K562 (cell line): ENCODE data around the gene CXCL9. TPM values are rescaled to one million over a fixed set of nuclear protein-coding genes. Genes with fewer than 3 reads are reported as not detected.

Experiments
- ATAC-seq: fragments of 200-7000 bp; cut with Tn5 transposase; 3 replicates; pipeline ENCODE4 v1.9.1; 2020; ENCODE audit warnings: moderate library complexity
- BruUV-seq: library from RNA; stranded (reverse); fragments of 400-500 nt; replicated peaks from 2 replicates; lab custom pipeline; 2021; lab: Mats Ljungman, UMichigan
- CTCF ChIA-PET: fragments of 300-600 bp; formaldehyde crosslinking; extraction: SDS; loops from one replicate; lab custom pipeline; 2021; ENCODE audit warnings: low intra/inter-chr PET ratio; lab: Yijun Ruan, JAX
- POLR2A ChIA-PET: fragments of 300-600, 350-650 bp; sonication (Branson Sonifier 250); formaldehyde crosslinking; extraction: SDS; loops from one replicate; lab custom pipeline; 2021; ENCODE audit warnings: antibody characterized with exemption, inconsistent platforms; lab: Yijun Ruan, JAX
- DNase-seq, 4 experiments: peaks; one replicate each; pipeline versions ENCODE4 v3.0.0 to v3.0.0-alpha.2; 2011 to 2018; ENCODE audit warnings: low spot score in 3 of 4, mixed read lengths in 3 of 4; ENCODE audit errors: extremely low read depth in 1 of 4
- FAIRE-seq: peaks from 2 replicates; lab custom pipeline; 2011; peaks lifted over from hg19 to GRCh38; lab: Jason Lieb, UNC
- H2AFZ ChIP-seq: 2 replicates; pipeline ENCODE4 v1.6.0; 2011; ENCODE audit warnings: low read depth, low read length, control low read depth, inconsistent platforms
- H3K27ac ChIP-seq: fragments of 200-600 bp; 3 replicates; pipeline ENCODE4 v1.8.0; 2011; ENCODE audit warnings: low read depth, mild to moderate bottlenecking, control low read depth, inconsistent platforms, low read length, moderate library complexity, mixed read lengths; ENCODE audit errors: extremely low read depth
- H3K27me3 ChIP-seq, 2 experiments: fragments of 300-600 bp in 1 of 2; 2 replicates in 1 of 2; 3 replicates in 1 of 2; pipeline versions ENCODE4 v1.6.0 to v1.8.0; 2011; ENCODE audit warnings: inconsistent platforms in 2 of 2, low read length in 2 of 2, mild to moderate bottlenecking in 1 of 2, mixed read lengths in 1 of 2, moderate library complexity in 1 of 2; ENCODE audit not compliant: control insufficient read depth in 2 of 2, insufficient read depth in 2 of 2
- H3K36me3 ChIP-seq: fragments of 300-600 bp; 3 replicates; pipeline ENCODE4 v1.8.0; 2011; ENCODE audit warnings: mild to moderate bottlenecking, low read length, inconsistent platforms; ENCODE audit not compliant: control insufficient read depth, insufficient read depth
- H3K4me1 ChIP-seq, 2 experiments: fragments of 200-600 bp in 1 of 2; replicated peaks in 1 of 2; 2 replicates in 1 of 2; 3 replicates in 1 of 2; pipeline versions ENCODE4 v1.5.1 to v1.8.0; 2011; ENCODE audit warnings: inconsistent platforms in 2 of 2, low read length in 2 of 2, mild to moderate bottlenecking in 1 of 2, mixed read lengths in 1 of 2, moderate library complexity in 1 of 2; ENCODE audit not compliant: control insufficient read depth in 2 of 2, insufficient read depth in 2 of 2
- H3K4me2 ChIP-seq: 2 replicates; pipeline ENCODE4 v1.6.1; 2011; ENCODE audit warnings: low read length, control low read depth, inconsistent platforms, mixed read lengths; ENCODE audit not compliant: insufficient read depth
- H3K4me3 ChIP-seq: fragments of 200-600 bp; sonication (generic), shearing (Covaris generic); 2 replicates; pipeline ENCODE4 v1.5.1; 2016; ENCODE audit warnings: control low read depth, inconsistent platforms
- H3K79me2 ChIP-seq: fragments of 200-600 bp; 3 replicates; pipeline ENCODE4 v1.8.0; 2011; ENCODE audit warnings: low read length, inconsistent platforms; ENCODE audit not compliant: control insufficient read depth, insufficient read depth
- H3K9ac ChIP-seq, 2 experiments: 2 replicates each; pipeline versions ENCODE4 v1.6.0 to v1.6.1; 2011; ENCODE audit warnings: low read depth in 2 of 2, low read length in 2 of 2, control low read depth in 1 of 2, inconsistent platforms in 1 of 2, mild to moderate bottlenecking in 1 of 2, mixed read lengths in 1 of 2; ENCODE audit not compliant: insufficient read depth in 1 of 2
- H3K9me1 ChIP-seq: one replicate; pipeline ENCODE4 v1.6.0; 2011; ENCODE audit warnings: inconsistent platforms, mild to moderate bottlenecking, low read length, moderate library complexity; ENCODE audit not compliant: control insufficient read depth, insufficient read depth
- H3K9me3 ChIP-seq: replicated peaks from 2 replicates; pipeline ENCODE4 v1.5.1; 2011; ENCODE audit warnings: low read depth, low read length, inconsistent platforms; ENCODE audit not compliant: control insufficient read depth, insufficient read depth
- H4K20me1 ChIP-seq: replicated peaks from 2 replicates; pipeline ENCODE4 v1.6.1; 2011; ENCODE audit warnings: low read length, inconsistent platforms, mixed read lengths; ENCODE audit not compliant: control insufficient read depth, insufficient read depth
- BDP1 ChIP-seq: IDR thresholded peaks from 3 replicates; pipeline ENCODE4 v1.6.1; 2011; ENCODE audit not compliant: insufficient read length, insufficient read depth
- BRF1 ChIP-seq: IDR thresholded peaks from 3 replicates; pipeline ENCODE4 v1.6.1; 2011; ENCODE audit warnings: borderline replicate concordance, mild to moderate bottlenecking; ENCODE audit not compliant: insufficient read length; ENCODE audit errors: extremely low read depth
- CHCHD3 ChIP-seq: fragments of 250-450 bp; sonication (Bioruptor Pico); IDR thresholded peaks from 2 replicates; pipeline ENCODE4 v2.1.2; 2022; ENCODE audit warnings: mild to moderate bottlenecking
- CREB1 ChIP-seq, 2 experiments: sonication (generic) in 1 of 2; formaldehyde crosslinking in 1 of 2; IDR thresholded peaks; 2 replicates each; pipeline versions ENCODE4 v1.6.1 to v1.8.0; 2012 to 2022; ENCODE audit warnings: inconsistent platforms in 1 of 2, mild to moderate bottlenecking in 1 of 2, missing genetic modification reagents in 1 of 2, moderate library complexity in 1 of 2
- E2F1 ChIP-seq: sonication (generic); formaldehyde crosslinking; IDR thresholded peaks from 2 replicates; pipeline ENCODE4 v1.8.1; 2023; ENCODE audit warnings: mild to moderate bottlenecking, missing genetic modification reagents, moderate library complexity
- HLTF ChIP-seq: fragments of 450-650 bp; IDR thresholded peaks from 2 replicates; pipeline ENCODE4 v1.6.1; 2016
- IFI16 ChIP-seq: fragments of 250-450 bp; sonication (Bioruptor Pico); IDR thresholded peaks from 2 replicates; pipeline ENCODE4 v2.1.2; 2022; ENCODE audit warnings: mild to moderate bottlenecking, inconsistent platforms
- JUNB ChIP-seq: fragments of 450-650 bp; formaldehyde crosslinking; conservative IDR thresholded peaks from 2 replicates; pipeline ENCODE4 v1.4.0; 2020; ENCODE audit warnings: mild to moderate bottlenecking
- MTA2 ChIP-seq: fragments of 450-650 bp; IDR thresholded peaks from 2 replicates; pipeline ENCODE4 v1.6.1; 2016; ENCODE audit warnings: low read depth
- NCOA6 ChIP-seq: fragments of 450-650 bp; IDR thresholded peaks from 2 replicates; pipeline ENCODE4 v1.6.1; 2017; ENCODE audit warnings: mild to moderate bottlenecking
- NFE2 ChIP-seq: IDR thresholded peaks from 2 replicates; pipeline ENCODE4 v1.6.1; 2014; ENCODE audit warnings: antibody characterized with exemption, low read depth
- NKRF ChIP-seq: fragments of 450-650 bp; IDR thresholded peaks from 2 replicates; pipeline ENCODE4 v1.6.1; 2016; ENCODE audit warnings: borderline replicate concordance
- PHF21A ChIP-seq: fragments of 450-650 bp; IDR thresholded peaks from 2 replicates; pipeline ENCODE4 v1.6.1; 2017; ENCODE audit warnings: low read depth, borderline replicate concordance
- PRMT5 ChIP-seq: sonication (generic); formaldehyde crosslinking; IDR thresholded peaks from 2 replicates; pipeline ENCODE4 v1.5.0; 2020; ENCODE audit warnings: missing genetic modification reagents
- SRF ChIP-seq, 2 experiments: fragments of 250-450, 450-650 bp in 1 of 2; sonication (Bioruptor Pico) in 1 of 2; sonication (generic) in 1 of 2; formaldehyde crosslinking; IDR thresholded peaks; 2 replicates each; pipeline versions ENCODE4 v1.5.0 to v1.5.1; 2020 to 2022; ENCODE audit warnings: mild to moderate bottlenecking in 1 of 2, missing genetic modification reagents in 1 of 2
- SUPT5H ChIP-seq: fragments of 450-650 bp; IDR thresholded peaks from 2 replicates; pipeline ENCODE4 v1.6.1; 2016
- ZNF12 ChIP-seq: sonication (generic); formaldehyde crosslinking; IDR thresholded peaks from 2 replicates; pipeline ENCODE4 v1.4.0; 2020; ENCODE audit warnings: mild to moderate bottlenecking, missing genetic modification reagents
- ZNF444 ChIP-seq: fragments of 250-450 bp; sonication (Bioruptor Pico); IDR thresholded peaks from 2 replicates; pipeline ENCODE4 v1.4.0; 2020; ENCODE audit warnings: mild to moderate bottlenecking, moderate library complexity
- WGBS: fragments of 100-300 bp; shearing (Covaris generic); methylation state at CpG from one replicate; pipeline ENCODE4 v1.1.6; 2016; ENCODE audit warnings: low coverage, mixed read lengths; ENCODE audit not compliant: insufficient coverage; ENCODE audit errors: missing lambda C conversion rate; 5-methylcytosine and 5-hydroxymethylcytosine counted together
- in situ Hi-C: fragments of 300-500 bp; cut with MboI; formaldehyde crosslinking; loops from 4 replicates; pipeline ENCODE4 v1.15.0; 2018; ENCODE audit warnings: inconsistent platforms, mixed read lengths
- intact Hi-C: fragments of 100-400 bp; cut with micrococcal nuclease; formaldehyde crosslinking; loops from 2 replicates; pipeline ENCODE4 v1.14.2; 2022
- polyA plus RNA-seq, 8 experiments: library from polyadenylated mRNA; depleted of rRNA in 4 of 8; stranded (reverse) in 5 of 8; unstranded in 3 of 8; fragments of >200 nt; fragmentation: Nextera tagmentation in 2 of 8; fragmentation: Illumina TruSeq in 1 of 8; extraction: Ambion mirVana in 2 of 8; extraction: Trizol in 1 of 8; gene quantifications; 2 replicates each; pipeline versions ENCODE4 v1.2.1 to v1.2.3, GENCODE V29; 2011 to 2014; ENCODE audit warnings: inconsistent platforms in 1 of 8, missing spikeins in 1 of 8
- total RNA-seq, 7 experiments: library from RNA; depleted of rRNA in 6 of 7; stranded (reverse); fragments of >200 nt in 6 of 7; fragmentation: Illumina TruSeq in 2 of 7; extraction: Trizol in 2 of 7; gene quantifications; 2 replicates each; pipeline versions ENCODE4 v1.2.1 to v1.2.3, GENCODE V29; 2011 to 2021; ENCODE audit warnings: low replicate concordance in 1 of 7
- TF ChIP-seq, protein P1 (sequence below), 2 experiments: IDR thresholded peaks in 1 of 2; conservative IDR thresholded peaks in 1 of 2; 2 replicates each; pipeline ENCODE4 v1.6.1; 2016; ENCODE audit warnings: low read depth in 2 of 2, mild to moderate bottlenecking in 1 of 2, missing compliant biosample characterization in 1 of 2, missing genetic modification characterization in 1 of 2, moderate library complexity in 1 of 2

The CXCL9 gene
- total and polyA plus RNA-seq, 9 of the 15 experiments (the other 6 are each of a cell fraction or from before 2014, with no cell fraction given) = not detected

GRCh38 chr4:76010576-76010975 is 3.3 kb upstream of the CXCL9 start:
- POLR2A ChIA-PET = no interaction called here
- Histone ChIP-seq H3K9ac (no peak overlapping the region), H3K9me3 (no peaks in the 10 kb centered on the region), H3K27ac (no peak overlapping the region), H3K4me3 (no peak overlapping the region), H3K9me1 (no peaks in the 10 kb centered on the region), H3K36me3 (no peaks in the 10 kb centered on the region), H3K4me2 (no peak overlapping the region), H4K20me1 (no peaks in the 10 kb centered on the region), H2AFZ (no peak overlapping the region), H3K27me3 (peaks cover 0 to 8% of the 10 kb centered on the region in 2 experiments; a peak in 1 of 5 replicates), H3K4me1 (peaks cover 0 to 7% of the 10 kb centered on the region in 2 experiments; a peak in 2 of 5 replicates), H3K79me2 (no peaks in the 10 kb centered on the region)
- FAIRE-seq (no peak), ATAC-seq (no peak), DNase-seq (no peak)
- intact Hi-C loops = no loop called here
- BruUV-seq = no TSS peak
- TF ChIP-seq ZNF12 (CRISPR knock-in tag) (no peak), MTA2 (no peak), SUPT5H (no peak), ZNF444 (CRISPR knock-in tag) (no peak), NKRF (no peak), BDP1 (no peak), NFE2 (no peak), JUNB (CRISPR knock-in tag) (no peak), BRF1 (no peak), CHCHD3 (CRISPR knock-in tag) (no peak), PHF21A (no peak), CREB1 (IDR thresholded peaks at IDR 0.05) (no peak), CREB1 (CRISPR knock-in tag; IDR thresholded peaks at IDR 0.05) (no peak), PRMT5 (no peak), SRF (CRISPR knock-in tag; IDR thresholded peaks at IDR 0.05) (no peak), HLTF (no peak), IFI16 (no peak), NCOA6 (no peak), E2F1 (no peak)
- TF ChIP-seq, protein P1, sequence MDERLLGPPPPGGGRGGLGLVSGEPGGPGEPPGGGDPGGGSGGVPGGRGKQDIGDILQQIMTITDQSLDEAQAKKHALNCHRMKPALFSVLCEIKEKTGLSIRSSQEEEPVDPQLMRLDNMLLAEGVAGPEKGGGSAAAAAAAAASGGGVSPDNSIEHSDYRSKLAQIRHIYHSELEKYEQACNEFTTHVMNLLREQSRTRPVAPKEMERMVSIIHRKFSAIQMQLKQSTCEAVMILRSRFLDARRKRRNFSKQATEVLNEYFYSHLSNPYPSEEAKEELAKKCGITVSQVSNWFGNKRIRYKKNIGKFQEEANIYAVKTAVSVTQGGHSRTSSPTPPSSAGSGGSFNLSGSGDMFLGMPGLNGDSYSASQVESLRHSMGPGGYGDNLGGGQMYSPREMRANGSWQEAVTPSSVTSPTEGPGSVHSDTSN (CRISPR knock-in tag; IDR thresholded peaks at IDR 0.05; ENCODE audit: low read depth) = no peak
- TF ChIP-seq, protein P1 (tag; conservative IDR thresholded peaks at IDR 0.05; ENCODE audit: low read depth) = no peak
- WGBS = 41% methylated on average over 12 of the region's 13 CpGs
- in situ Hi-C loops = no loop called here
- CTCF ChIA-PET = no interaction called here
